ENCODE results near the gene CD22.

Gene CD22

GRCh38 chr19:35315883-35316282 lies 13.1 kb upstream of the CD22 start:
- DNase-seq = no peak

DNA sequence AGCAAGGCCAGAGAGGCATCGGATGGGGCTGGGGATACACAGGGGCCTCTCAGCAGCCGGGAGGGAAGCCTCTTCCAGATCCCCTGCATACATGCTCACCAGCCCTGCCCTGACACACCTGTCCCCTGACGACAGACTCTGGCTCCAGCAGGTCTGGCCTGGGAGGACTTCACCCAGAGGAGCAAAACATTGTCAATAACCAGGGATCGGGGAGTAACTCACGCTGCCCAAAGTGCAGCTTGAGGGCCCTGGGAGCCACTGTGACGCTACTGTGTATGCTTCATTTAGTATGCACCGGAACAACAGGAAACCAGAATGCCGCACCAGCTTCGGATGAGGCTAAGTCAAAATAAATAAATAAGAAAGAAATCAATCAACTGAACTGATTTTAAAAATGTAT lies 12.4 kb upstream of the CD22 start:
- no peak for DNase-seq

DNA sequence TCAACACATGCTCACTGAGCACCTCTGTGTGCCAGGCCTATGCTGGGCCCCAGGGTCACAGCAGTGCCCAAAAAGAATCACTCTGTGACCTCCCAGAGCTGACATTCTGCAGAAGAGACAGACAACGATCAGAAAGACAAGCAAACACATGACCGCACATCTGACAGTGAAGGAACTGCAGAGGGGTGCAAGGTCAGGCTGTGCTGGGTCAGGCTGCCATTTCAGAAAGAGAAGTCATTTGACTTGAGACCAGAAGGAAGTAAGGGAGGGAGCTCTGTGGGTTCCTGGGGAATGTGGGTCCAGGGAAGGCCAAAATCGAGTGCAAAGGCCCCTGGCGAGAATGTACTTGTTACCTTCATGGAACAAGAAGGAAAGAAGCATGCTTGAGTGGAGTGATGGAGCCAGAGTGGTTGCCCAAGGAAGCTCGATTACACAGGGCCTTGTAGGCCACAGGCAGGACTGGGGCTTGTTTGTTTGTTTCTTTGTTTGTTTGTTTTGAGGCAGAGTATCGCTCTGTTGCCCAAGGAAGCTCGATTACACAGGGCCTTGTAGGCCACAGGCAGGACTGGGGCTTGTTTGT lies 11.4 kb upstream of the CD22 start:
- no peak for DNase-seq

DNA sequence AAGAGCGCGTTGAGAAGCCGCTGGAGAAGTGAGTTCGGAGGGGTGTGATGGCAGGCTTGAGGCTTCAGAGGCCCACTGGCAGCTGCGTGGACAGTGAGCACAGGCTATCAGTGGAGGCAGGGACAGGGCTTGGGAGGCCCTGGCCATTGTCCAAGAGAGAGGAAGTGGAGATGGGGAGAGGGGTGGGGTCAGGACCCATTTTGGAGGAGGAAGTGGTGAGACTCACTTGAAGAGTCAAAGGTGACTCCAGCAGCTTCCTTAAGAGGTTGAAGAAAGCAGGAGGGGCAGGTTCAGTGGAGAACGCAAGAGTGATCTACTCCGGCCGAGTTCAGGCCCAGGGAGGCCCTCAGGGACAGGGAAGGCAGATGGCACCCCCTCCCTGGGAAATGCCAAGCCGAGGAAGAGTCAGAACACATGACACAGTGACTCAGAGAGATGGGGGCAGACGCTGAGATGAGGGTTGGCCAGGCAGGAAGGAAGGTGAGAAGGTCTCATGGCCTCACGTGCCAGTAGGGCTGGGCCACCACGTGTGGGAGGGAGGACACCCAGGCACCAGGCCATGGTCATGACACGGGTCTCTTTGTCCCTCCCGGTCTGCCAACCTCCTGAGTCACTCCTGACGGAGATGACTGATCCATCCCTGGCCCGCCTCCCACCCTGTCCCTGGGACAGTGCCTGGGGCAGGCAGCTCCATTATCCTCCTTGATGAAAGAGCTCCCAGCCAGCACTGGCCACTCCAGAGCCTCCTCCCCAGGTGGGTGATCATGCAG lies 10.1 kb upstream of the CD22 start:
- DNase-seq = no peak

- no peak for DNase-seq
These were observed 8.8 kb upstream of the CD22 start for GRCh38 chr19:35320065-35320713.

GRCh38 chr19:35321291-35321690 lies 7.7 kb upstream of the CD22 start:
- no peak for DNase-seq

- DNase-seq = no peak
These were observed 7.0 kb upstream of the CD22 start for GRCh38 chr19:35322014-35322413.

DNA sequence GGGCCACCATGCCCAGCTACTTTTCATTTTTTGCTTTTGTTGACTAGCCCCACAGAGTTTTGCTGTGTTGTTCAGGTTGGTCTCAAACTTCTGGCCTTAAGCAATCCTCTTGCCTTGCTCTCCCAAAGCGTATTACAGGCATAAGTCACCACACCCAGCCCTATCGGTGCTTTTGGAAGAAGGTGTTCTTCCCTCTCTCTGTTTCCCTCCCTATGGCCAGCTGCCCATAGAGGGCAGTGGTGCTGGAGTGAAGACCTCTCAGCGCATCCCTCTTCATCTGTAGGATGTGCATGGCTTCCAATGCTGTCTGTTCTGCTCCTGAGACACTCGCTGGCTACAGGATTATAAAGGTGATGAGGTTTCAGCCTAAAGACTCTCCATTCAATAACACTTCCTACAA lies 1.3 kb upstream of the CD22 start:
- DNase-seq = no peak

DNA sequence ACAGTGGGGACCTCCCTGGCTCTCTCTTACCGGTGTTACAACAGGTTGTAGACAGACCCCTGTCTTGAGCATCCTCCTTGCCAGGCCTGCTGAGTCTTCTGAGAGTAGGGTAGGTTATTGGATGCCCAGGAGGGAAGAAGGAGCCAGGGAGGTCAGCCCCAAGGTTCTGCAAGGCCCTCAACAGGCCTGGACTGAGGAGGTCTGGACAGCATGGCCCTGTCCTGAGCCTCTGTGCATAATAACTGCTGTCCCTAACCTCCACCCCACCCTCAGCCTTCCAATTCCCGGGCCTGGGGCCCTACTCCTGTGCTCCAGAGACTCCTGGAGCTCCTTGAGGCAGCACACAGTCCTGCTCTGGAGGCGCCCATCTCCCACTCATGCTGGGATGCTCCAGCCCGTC lies 336 bp downstream of the CD22 start:
- DNase-seq = no peak

GRCh38 chr19:35330475-35330874 lies 1.5 kb downstream of the CD22 start:
- no peak for DNase-seq

GRCh38 chr19:35331551-35332214 lies 2.7 kb downstream of the CD22 start:
- DNase-seq = no peak

- no peak for DNase-seq
These were observed 3.8 kb downstream of the CD22 start for GRCh38 chr19:35332817-35333216.

- DNase-seq = no peak
These were observed 5.3 kb downstream of the CD22 start for GRCh38 chr19:35334144-35334753.

DNA sequence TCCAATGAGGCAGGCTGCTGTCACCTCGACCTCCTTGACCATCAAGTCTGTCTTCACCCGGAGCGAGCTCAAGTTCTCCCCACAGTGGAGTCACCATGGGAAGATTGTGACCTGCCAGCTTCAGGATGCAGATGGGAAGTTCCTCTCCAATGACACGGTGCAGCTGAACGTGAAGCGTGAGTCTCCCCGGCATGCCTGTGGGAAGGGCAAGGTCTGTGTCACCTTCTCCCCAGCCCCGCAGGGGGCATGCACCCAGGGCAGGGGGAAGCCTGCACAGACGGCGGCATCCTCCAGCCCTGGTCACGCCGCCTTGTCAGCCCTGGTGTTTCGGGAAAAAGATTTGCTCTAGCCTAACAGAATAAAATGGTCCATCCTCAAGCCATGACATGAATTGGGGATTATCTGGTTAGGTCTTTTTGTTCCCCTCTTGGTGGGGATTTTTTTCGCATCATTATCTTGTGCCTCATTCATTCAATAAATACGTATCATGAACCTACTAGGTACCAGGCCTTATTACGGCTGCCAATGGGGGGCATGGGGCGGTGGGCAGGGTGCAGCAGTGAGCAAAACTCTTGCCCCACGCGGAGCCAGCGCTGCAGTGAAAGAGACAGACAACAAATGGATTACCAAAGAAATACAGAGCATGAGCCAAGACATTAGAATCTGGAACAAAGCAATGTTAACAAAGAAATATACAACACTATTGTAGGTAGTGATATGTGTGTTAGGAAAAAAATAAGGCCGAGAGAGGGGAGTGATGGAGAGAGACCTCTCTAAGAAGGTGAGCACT lies 7.4 kb downstream of the CD22 start:
- no peak for DNase-seq

GRCh38 chr19:35337097-35337983 lies 8.4 kb downstream of the CD22 start:
- no peak for DNase-seq

DNA sequence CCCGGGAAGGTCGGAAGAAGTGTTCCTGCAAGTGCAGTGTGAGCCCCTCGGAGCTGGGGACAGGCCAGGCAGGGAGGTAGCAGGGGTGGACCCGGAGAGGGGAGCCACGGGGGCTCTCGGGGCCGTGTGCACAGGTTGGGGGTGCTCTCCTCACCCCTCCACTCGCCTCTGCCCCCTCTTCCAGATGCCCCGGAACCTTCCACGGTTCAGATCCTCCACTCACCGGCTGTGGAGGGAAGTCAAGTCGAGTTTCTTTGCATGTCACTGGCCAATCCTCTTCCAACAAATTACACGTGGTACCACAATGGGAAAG lies 9.0 kb downstream of the CD22 start:
- no peak for DNase-seq

- DNase-seq = no peak
These were observed 11.4 kb downstream of the CD22 start for GRCh38 chr19:35340431-35340830.

GRCh38 chr19:35341006-35341405 lies 12.0 kb downstream of the CD22 start:
- DNase-seq = no peak

DNA sequence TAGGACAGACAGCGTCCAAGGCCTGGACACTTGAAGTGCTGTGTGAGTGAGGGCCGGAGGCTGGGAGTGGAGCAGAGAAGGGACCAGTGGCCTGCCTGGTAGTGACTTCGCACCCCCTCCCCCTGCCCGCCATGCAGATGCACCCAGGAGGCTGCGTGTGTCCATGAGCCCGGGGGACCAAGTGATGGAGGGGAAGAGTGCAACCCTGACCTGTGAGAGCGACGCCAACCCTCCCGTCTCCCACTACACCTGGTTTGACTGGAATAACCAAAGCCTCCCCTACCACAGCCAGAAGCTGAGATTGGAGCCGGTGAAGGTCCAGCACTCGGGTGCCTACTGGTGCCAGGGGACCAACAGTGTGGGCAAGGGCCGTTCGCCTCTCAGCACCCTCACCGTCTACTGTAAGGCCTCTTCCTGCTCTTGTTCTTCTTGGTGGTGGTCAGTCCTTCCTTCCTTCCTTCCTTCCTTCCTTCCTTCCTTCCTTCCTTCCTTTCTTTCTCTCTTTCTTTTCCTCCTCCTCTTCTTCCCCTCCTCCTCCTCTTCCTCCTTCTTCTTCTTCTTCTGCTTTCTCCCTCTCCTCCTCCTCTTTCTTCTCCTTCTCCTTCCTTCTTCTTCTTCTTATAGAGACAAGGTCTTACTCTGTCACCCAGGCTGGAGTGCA lies 12.7 kb downstream of the CD22 start:
- DNase-seq = no peak

GRCh38 chr19:35342430-35342829 lies 13.4 kb downstream of the CD22 start:
- DNase-seq = no peak

DNA sequence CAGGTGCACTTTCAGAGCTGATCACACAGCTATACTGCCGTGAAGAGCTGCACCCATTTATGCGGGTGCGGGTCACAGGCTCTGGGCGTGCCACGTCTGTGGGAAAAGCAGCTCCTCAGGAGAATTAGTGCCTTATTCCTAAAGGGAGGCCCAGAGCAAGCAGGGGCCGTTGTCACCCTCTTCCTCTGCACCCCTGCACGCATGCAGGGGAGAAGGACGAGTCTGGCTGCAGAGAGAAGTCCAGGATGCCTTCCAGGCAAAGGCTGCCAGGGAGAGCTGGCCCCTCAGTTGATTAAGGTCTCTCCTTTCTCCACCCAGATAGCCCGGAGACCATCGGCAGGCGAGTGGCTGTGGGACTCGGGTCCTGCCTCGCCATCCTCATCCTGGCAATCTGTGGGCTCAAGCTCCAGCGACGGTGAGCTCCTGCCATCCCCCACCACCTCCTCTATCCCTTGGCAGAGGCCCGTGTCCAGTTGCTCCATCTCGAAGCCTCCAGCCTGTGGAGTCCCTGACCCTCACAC lies 15.6 kb downstream of the CD22 start:
- no peak for DNase-seq
